ENCODE results near the gene EGLN3. TPM values are rescaled to one million over a fixed set of nuclear protein-coding genes. Genes with fewer than 3 reads are reported as not detected.
A peak's percentile ranks its signal among the peaks of the same experiment; 100 is the strongest.

The EGLN3 gene
- total RNA-seq (2013; cell fraction: nucleolus; rRNA removed): 20.3 and 22.4 TPM in 2 replicates
- total RNA-seq (2014; rRNA removed) (2.1 and 2.7 TPM in 2 replicates), total RNA-seq (2014; rRNA removed; fragmentation: Illumina TruSeq; extraction: Trizol) (1.6 and 2.4 TPM in 2 replicates), total RNA-seq (2021) (1.7 and 3.0 TPM in 2 replicates), polyA plus RNA-seq (2011; rRNA removed) (8.1 and 10.7 TPM in 2 replicates), polyA plus RNA-seq (2014; fragmentation: Illumina TruSeq; extraction: Trizol) (1.8 and 2.5 TPM in 2 replicates), polyA plus RNA-seq (2014; fragmentation: Nextera tagmentation; extraction: Ambion mirVana) (1 to 10 TPM; 1.4 to 2.1 TPM), polyA plus RNA-seq (2014; rRNA removed) (0.71 and 2.0 TPM in 2 replicates), polyA plus RNA-seq (2016; fragmentation: Nextera tagmentation; extraction: Ambion mirVana) (under 1 TPM; 0.42 to 0.84 TPM), polyA minus RNA-seq (2011; rRNA and poly(A)+ RNA removed) (6.3 and 8.6 TPM in 2 replicates), Bru-seq, nascent RNA (percentile 52 among the genes with signal in this experiment), BruChase-seq, experiment 1, labeled RNA remaining after a 6-hour chase (percentile 48 among the genes with signal in this experiment), BruChase-seq, experiment 2, labeled RNA remaining after a 2-hour chase (percentile 47 among the genes with signal in this experiment)
- 28.3 TPM for polyA plus RNA-seq (2011; ENCODE audit: low read depth)
- polyA plus RNA-seq (2011; cell fraction: cytosol; rRNA removed): 3.8 and 5.6 TPM in 2 replicates
- 5.5 and 9.4 TPM in 2 replicates for polyA plus RNA-seq (2011; cell fraction: nucleus; rRNA removed)
- polyA plus RNA-seq (2012): 9.3 and 15.9 TPM in 2 replicates
- polyA minus RNA-seq (2011; cell fraction: cytosol; rRNA and poly(A)+ RNA removed): 2.7 and 3.3 TPM in 2 replicates
- 4.4 and 7.5 TPM in 2 replicates for polyA minus RNA-seq (2011; cell fraction: nucleus; rRNA and poly(A)+ RNA removed)
- long read RNA-seq, experiment 1, transcript EGLN3-201 (5 exons, 2,709 nt): major isoform, 18 of 25 reads
- long read RNA-seq, experiment 1, partial matches to known transcripts: 0 of 25 reads
- long read RNA-seq, experiment 1, other reads (novel, unspliced or antisense): 4 of 25 reads
- long read RNA-seq, experiment 2, transcript EGLN3-201 (5 exons, 2,709 nt): major isoform, 9 of 27 reads
- long read RNA-seq, experiment 2, partial matches to known transcripts: 2 of 27 reads
- long read RNA-seq, experiment 2, other reads (novel, unspliced or antisense): 14 of 27 reads

DNA sequence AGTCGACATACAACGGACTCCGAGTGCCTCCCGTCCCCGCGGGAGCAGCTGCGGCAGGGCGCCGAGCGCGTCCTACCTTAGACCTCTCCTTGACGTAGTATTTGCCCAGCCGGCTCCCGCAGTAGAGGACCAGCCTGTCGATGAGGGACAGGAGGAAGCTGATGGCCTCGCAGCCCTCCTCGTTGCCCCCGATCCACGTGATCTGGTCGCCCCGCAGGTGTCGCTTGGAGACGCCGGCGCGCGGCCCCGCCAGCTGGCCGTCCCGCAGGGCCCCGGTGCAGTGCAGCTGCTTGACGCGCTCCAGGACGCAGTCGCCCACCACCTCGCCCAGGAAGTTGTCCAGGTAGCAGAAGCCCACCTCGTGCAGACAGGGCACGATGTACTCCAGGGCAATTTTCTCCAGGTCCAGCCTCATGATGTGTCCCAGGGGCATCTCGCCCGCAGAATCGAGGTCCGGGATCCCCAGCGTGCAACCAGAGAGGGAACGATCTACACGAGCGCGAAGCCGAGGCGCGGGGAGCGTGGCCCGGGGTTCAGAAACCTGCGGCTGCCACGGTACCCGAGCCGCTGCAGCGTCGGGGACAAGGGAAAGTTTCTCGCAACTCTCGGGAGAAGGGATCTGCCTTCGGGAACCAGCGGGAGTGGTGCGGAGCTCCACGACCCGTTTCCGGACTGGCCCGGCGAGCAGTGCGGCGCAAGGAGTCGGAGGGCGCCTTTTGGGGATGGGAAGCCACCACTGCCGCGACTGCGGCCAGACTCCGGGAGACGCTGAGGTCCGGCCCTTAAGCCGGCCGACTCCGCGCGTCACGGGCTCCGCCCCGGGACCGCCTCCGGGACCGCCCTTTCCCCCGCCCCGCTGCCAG lies at the start of gene EGLN3:
Gene EGLN3, minus strand, starts transcription at position 755 of the 863 bp plus-strand sequence. Its CDS starts 322 bp downstream, at position 433.
- no peak for DNase-seq (ENCODE audit: low read depth, low spot score)
- BruUV-seq (replicated peaks): no TSS peak
- in situ Hi-C loops (cut with MboI) (no loop called here), intact Hi-C loops (cut with micrococcal nuclease; ENCODE audit: unreplicated experiment) (loop anchor here (10.0 kb wide), 1 partner anchor 106 kb away; no protein-coding TSS in a partner anchor)
- CTCF ChIA-PET: interaction anchor here (0.6 to 1.5 kb wide), 8 partner anchors 9 to 151 kb away, joined by 3 to 10 read pairs (median 4); no protein-coding TSS in a partner anchor
- peak within 1 kb of the TSS; percentile 81 for H2AFZ ChIP-seq (ENCODE audit: control insufficient read depth, low read depth, low read length)
- H3K4me3 ChIP-seq: peak within 1 kb of the TSS; percentile 69
- peak; percentile 76 for ATAC-seq
- RAD21 ChIA-PET (ENCODE audit: unreplicated experiment): interaction anchor here (0.6 to 3.5 kb wide), 9 partner anchors 9 to 234 kb away, joined by 3 to 31 read pairs (median 5); no protein-coding TSS in a partner anchor
- no peak for FAIRE-seq
- H3K27ac ChIP-seq (ENCODE audit: control insufficient read depth, insufficient read depth): no peak within 1 kb of the TSS
- SMC1A ChIA-PET (ENCODE audit: uncharacterized antibody, unreplicated experiment): interaction anchor here (0.7 to 2.3 kb wide), 8 partner anchors 8 to 150 kb away, joined by 3 to 13 read pairs (median 5); no protein-coding TSS in a partner anchor
- H3K27me3 ChIP-seq (replicated peaks in 1 of 2; ENCODE audit: control insufficient read depth in 2 of 2, insufficient read depth in 2 of 2, low read length in 1 of 2): peaks cover 0 to 8% of the 10 kb centered on the region in 2 experiments; a peak in 2 of 4 replicates
- H3K4me2 ChIP-seq (ENCODE audit: control insufficient read depth, insufficient read depth): peak within 1 kb of the TSS; percentile 97
- POLR2A ChIA-PET: interaction anchor here (0.6 to 1.3 kb wide), 7 partner anchors 9 to 147 kb away, joined by 3 to 5 read pairs (median 3); no protein-coding TSS in a partner anchor
- H3K36me3 ChIP-seq (ENCODE audit: control insufficient read depth in 2 of 2, insufficient read depth in 2 of 2, low read length in 1 of 2): no peaks in the 10 kb centered on the region
- peak within 1 kb of the TSS; percentile 12; the same call in 1 of the 2 replicates for H3K9ac ChIP-seq (ENCODE audit: control insufficient read depth, insufficient read depth, low read length)
- H3K79me2 ChIP-seq (ENCODE audit: control insufficient read depth, insufficient read depth, low read length): no peaks in the 10 kb centered on the region; the same call in 1 of the 2 replicates
- H4K20me1 ChIP-seq (ENCODE audit: control insufficient read depth, insufficient read depth): no peaks in the 10 kb centered on the region
- peaks cover 5% of the 10 kb centered on the region; the same call in 1 of the 2 replicates for H3K4me1 ChIP-seq (ENCODE audit: control insufficient read depth, insufficient read depth, low read length)
- no peaks in the 10 kb centered on the region; the same call in 1 of the 3 replicates for H3K9me3 ChIP-seq (replicated peaks; ENCODE audit: control insufficient read depth, insufficient read depth, low read length)
- 22% methylated on average over 91 of the region's 91 CpGs for WGBS (ENCODE audit: insufficient coverage, insufficient replicate concordance, low lambda C conversion rate, missing lambda C conversion rate)
- TF ChIP-seq GABPA (IDR thresholded peaks at IDR 0.05; ENCODE audit: low read depth) (no peak), LARP7 (IDR thresholded peaks at IDR 0.05) (peak; percentile 46; the same call in 1 of the 2 replicates), IKZF2 (IDR thresholded peaks at IDR 0.05) (peak; percentile 20 to 29; a peak in 3 of 4 replicates), NFIC (IDR thresholded peaks at IDR 0.05; ENCODE audit: low read depth, low read length) (no peak), SRF (IDR thresholded peaks at IDR 0.05; ENCODE audit: low read depth in 2 of 2, low read length in 2 of 2) (no peak), IKZF1 (conservative IDR thresholded peaks at IDR 0.05) (peak; percentile 68), NR2F1 (conservative IDR thresholded peaks at IDR 0.05) (0 out of 2 replicates have a peak, but pooled peaks have one; percentile 6), DPF2 (IDR thresholded peaks at IDR 0.05) (peak; percentile 40; the same call in 1 of the 2 replicates), POLR2AphosphoS5 (IDR thresholded peaks at IDR 0.05; ENCODE audit: low read length) (peak; percentile 56; the same call in 1 of the 2 replicates), TCF12 (IDR thresholded peaks at IDR 0.05; ENCODE audit: low read depth, low read length) (peak; percentile 55)
- TF ChIP-seq, protein P1, sequence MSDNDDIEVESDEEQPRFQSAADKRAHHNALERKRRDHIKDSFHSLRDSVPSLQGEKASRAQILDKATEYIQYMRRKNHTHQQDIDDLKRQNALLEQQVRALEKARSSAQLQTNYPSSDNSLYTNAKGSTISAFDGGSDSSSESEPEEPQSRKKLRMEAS (IDR thresholded peaks at IDR 0.05; ENCODE audit: low read depth, low read length): no peak; the same call in 1 of the 2 replicates
- TF ChIP-seq, protein P2, sequence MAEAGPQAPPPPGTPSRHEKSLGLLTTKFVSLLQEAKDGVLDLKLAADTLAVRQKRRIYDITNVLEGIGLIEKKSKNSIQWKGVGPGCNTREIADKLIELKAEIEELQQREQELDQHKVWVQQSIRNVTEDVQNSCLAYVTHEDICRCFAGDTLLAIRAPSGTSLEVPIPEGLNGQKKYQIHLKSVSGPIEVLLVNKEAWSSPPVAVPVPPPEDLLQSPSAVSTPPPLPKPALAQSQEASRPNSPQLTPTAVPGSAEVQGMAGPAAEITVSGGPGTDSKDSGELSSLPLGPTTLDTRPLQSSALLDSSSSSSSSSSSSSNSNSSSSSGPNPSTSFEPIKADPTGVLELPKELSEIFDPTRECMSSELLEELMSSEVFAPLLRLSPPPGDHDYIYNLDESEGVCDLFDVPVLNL (IDR thresholded peaks at IDR 0.05; ENCODE audit: low read depth, low read length): no peak
- TF ChIP-seq, protein P3, sequence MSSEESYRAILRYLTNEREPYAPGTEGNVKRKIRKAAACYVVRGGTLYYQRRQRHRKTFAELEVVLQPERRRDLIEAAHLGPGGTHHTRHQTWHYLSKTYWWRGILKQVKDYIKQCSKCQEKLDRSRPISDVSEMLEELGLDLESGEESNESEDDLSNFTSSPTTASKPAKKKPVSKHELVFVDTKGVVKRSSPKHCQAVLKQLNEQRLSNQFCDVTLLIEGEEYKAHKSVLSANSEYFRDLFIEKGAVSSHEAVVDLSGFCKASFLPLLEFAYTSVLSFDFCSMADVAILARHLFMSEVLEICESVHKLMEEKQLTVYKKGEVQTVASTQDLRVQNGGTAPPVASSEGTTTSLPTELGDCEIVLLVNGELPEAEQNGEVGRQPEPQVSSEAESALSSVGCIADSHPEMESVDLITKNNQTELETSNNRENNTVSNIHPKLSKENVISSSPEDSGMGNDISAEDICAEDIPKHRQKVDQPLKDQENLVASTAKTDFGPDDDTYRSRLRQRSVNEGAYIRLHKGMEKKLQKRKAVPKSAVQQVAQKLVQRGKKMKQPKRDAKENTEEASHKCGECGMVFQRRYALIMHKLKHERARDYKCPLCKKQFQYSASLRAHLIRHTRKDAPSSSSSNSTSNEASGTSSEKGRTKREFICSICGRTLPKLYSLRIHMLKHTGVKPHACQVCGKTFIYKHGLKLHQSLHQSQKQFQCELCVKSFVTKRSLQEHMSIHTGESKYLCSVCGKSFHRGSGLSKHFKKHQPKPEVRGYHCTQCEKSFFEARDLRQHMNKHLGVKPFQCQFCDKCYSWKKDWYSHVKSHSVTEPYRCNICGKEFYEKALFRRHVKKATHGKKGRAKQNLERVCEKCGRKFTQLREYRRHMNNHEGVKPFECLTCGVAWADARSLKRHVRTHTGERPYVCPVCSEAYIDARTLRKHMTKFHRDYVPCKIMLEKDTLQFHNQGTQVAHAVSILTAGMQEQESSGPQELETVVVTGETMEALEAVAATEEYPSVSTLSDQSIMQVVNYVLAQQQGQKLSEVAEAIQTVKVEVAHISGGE (CRISPR knock-in tag; IDR thresholded peaks at IDR 0.05): no peak

Measured in GM12878 (cell line).